GM21423 (cell line): Measurements from ENCODE around the gene PRIMA1.

Experiments
- ATAC-seq: cut with Tn5 transposase; IDR thresholded peaks from one replicate; pipeline ENCODE4 v1.9.1; 2021; ENCODE audit warnings: mild to moderate bottlenecking, moderate library complexity; ENCODE audit not compliant: unreplicated experiment

PRIMA1 gene

DNA sequence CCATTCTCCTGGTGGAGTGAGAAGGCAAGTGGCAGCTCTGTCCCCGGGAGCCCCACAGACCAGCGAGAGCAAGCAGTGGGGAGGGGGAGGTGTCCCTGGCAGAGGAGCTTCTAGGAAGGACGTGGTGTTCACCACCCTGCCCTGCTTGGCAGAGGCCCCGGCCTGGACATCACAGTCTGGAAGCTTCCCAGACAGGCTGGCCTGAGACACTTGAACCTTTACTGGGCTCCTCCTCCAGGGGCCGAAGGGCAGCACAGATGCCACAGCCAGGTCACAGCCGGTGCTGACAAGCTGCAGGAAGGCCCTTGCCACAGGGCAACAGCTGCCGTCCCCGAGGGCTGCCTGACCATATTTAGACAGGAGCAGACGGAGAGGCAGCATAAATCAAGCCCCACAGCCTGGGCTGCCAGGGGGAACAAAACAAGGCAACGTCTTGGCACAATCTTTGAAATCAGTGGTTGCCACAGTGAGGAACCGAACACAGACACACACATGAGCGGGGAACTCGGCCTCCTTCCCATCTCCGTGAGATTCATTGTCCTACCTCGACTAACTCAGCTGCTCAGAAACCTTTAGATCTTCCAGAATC lies 28.5 kb downstream of the PRIMA1 start:
- no peak for ATAC-seq

DNA sequence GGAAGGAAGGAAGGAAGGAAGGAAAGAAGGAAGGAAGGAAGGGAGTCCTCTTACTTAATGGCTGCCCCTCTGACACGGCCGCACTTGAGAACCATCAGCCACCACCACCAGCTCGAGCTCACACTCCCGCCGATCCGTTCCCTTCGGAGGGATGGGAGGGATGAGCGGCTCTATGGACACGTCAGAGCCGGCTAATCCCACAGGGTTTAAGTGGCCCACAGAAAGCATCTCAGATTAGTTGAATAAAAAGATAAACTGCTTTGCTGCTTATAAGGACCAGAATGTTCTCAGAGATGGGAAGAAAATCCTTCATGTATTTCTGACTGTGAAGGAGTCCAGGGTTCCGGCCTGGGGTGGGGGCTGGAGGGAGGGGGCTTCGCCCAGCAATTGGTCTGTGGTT lies 31.1 kb downstream of the PRIMA1 start:
- no peak for ATAC-seq

DNA sequence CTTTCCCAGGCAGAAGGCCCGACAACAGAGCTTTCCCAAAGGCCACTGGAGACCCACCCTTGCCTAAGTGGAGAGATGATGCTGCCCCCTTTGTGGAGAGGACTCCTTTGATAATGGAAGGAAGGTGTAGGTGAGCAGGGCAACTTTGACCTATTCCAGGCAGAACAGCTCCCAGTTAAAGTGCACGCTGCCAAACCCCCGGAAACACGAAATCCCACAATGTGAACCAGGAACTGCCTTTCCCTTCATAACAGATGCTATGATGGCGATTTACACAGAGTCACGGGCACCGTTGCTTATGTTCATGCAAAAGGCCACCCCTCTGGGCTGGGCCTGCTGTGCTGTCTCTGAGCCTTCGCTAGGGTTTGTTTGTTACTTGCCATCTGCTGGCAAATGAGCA lies 34.6 kb downstream of the PRIMA1 start:
- ATAC-seq: no peak

DNA sequence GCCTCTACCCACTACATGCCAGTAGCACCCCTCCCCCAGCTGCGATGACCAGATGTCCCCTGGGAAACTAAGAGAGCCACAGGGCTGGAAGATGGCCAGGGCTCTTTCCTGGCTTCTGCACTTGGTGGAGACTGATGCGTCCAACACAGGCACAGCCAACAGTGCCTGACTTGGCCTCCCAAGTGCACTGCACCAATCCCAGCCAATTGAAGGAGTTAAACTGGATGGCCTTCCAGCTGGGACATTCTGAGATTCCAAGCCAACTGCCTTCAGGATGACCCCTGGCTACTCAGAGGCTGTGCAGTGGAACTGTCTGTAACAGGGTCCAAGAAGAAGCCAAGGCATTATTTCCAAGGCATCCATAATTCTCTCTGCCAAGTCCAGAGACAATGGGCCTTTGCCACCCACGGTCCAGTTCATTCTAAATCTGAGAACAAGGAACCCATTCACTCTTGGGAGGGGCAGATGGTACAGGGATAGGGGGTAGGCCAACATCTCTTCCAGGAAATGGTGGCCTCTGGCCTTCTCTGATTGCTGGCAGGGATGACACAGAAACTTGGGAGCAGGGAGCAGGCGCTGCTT lies 35.2 kb downstream of the PRIMA1 start:
- no peak for ATAC-seq

DNA sequence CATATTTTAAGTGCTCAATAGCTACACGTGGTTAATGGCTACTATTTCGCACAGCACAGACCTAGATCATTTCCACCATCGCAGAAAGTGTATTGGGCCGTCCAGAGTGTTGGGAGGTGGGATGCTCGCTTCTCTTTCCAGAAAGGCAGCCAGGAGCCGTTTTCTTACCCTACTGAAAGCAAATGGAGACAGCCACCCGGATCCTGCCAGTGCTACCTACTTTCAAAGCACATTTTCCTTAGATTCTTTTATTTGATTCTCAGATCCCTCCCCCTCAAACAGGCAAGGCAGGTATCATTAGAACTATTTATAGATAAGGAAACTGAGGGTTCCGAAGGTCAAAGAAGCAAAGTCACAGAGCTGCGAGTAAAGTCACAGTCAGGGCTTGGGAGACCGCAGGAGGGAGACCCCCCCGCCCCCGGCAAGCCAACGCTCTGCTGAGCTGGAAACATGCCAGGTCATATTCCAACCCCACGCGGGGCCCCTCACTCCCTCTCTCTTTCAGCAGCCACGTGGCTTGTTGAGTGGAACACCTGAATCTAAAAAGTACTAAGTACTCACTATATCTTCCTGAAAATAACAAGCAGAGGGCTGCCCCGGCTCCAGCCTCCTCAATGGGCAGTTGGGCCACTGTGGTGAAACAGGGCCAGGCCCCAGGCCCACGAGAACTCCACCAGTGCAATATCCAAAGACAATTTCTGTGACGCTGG lies 36.2 kb downstream of the PRIMA1 start:
- no peak for ATAC-seq

DNA sequence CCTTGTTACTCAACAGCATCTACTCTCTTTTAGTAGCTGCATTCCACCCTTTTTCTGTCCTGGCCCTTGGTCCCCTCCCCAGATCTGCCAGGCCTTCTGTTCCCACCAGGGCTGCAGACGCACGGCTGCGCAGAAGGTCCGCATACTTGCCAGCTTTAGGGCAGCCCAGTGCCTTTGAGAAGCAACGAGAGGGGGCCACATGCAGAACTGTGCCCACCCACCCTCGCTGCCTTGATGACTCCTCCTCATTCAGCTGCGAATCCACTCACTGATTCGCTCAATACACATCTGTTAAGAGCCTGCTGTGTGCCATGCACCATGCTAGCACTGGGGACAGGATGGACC lies 39.2 kb downstream of the PRIMA1 start:
- no peak for ATAC-seq

DNA sequence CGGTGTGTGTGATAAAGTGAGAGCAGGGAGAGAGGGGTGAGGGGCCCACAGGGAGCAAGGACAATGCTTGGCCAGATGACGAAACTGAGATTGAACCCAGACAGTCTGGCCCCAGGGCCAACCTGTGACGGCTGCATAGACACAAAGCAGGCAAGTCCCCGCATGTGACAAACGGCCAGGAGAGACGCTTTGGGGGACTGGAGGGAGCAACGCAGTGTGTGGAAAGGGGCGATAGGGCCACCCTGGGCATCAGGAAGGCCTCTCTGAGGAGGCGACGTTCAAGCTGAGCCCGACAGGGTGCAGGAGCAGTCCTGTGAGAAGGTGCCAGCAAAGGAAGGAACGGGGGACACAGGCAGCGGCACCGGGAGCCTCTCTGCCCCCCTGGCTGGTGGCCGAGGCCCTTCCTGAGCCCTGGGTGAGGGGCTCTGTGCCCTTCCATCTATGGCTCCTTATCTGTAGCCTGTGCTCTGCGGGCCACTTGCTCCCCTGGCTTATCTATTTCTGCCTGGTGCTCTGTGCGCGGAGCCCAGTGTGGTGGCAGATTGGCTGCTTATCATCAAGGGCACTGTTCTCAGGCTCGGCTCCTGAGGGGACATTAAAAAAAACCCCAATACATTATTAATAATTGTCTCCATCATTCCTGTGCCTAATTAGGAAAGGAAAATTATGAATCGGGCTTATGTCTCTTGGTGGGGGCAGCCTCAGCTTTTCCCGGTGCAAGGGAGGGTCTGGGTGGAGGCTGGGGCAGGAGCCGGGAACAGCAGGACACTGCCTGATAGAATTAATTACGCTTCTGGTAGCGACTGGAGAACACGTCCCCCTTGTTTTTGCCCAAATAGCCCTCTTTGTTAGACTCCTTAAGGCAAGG lies 39.8 kb downstream of the PRIMA1 start:
- ATAC-seq: no peak

DNA sequence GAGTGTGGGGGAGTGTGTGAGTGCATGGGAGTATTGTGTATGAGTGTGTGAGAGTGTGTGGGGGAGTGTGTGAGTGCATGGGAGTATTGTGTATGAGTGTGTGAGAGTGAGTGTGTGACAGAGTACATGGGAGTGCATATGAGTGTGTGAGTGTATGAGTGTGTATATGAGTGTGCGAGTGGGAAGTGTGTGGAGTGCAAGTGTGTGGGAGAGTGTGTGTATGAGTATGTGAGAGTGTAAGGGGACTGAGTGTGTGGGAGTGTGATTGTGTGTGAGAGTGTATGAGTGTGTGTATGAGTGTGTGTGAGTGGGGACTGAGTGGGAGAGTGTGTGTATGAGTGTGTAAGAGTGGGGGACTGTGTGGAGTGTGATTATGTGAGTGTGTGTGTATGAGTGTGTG lies 40.7 kb downstream of the PRIMA1 start:
- no peak for ATAC-seq

DNA sequence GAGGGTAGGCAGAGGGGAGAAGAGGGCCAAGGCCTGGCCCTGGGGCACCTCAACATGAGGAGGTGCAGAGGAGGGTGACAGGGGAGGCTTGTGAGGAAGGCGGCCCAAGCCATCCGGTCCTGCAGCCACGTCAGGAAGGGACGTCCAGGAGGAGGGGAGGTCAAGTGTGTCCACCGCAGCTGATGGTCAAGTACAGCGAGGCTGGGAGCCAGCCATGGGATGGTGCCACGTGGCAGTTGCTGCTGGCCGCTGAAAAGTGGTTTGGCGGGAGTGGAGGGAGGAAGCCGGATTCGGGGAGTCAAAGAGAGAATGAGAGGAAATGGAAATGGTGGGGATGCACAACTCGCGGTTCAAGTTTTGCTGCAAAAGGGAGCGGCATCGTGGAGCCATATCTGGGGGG lies 41.2 kb downstream of the PRIMA1 start:
- no peak for ATAC-seq

DNA sequence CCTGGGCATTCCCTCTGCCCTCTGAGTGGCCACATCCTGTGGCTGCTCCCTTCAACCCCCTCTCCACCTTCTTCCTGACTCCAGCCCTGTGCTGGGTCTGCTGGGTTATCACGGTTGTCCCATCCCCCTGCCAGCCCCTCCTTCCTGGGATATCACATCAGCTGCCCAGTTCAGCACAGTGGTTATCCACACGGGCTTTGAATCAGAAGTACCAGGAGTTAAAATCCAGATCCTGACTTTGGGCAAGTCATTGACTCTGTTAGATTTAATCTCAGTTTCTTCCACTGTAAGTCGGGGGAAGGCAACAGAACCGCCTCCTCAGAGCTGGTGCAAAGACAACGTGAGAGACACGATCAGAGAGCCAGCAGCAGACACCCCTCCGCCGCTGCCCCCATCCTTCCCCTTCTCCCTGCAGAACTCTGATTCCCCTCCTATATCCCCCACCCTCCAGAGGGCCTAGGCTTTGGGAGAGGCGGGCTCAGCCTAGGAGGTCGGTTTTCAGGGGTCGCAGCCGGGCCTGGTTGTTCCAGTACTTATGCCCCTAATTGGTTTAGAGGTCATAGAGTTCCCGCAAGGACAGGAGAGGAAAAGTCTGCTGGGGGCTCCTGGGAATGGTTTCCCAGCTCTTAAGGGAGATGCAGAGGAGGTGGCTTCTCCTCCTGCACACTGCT lies 42.5 kb downstream of the PRIMA1 start:
- ATAC-seq: no peak

DNA sequence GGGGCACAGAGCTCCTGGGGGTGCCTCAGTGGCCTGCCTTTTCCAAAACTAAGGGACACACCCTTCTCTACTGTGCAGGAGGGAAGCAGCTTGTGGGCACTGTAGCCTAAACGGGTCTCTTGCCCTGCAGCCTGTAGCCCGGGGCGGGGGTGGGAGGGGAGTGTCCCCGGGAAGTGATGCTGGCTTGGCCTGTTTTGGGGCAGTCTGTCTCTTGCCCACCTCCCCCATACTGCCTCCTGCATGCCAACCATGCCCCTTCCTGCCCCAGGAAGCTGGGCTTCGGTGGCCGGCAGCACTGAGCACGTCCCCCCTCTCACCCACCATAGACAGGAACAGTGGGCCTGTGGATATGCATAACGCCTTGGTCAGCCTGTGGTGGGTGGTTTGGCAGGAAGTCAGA lies 43.4 kb downstream of the PRIMA1 start:
- ATAC-seq: no peak

DNA sequence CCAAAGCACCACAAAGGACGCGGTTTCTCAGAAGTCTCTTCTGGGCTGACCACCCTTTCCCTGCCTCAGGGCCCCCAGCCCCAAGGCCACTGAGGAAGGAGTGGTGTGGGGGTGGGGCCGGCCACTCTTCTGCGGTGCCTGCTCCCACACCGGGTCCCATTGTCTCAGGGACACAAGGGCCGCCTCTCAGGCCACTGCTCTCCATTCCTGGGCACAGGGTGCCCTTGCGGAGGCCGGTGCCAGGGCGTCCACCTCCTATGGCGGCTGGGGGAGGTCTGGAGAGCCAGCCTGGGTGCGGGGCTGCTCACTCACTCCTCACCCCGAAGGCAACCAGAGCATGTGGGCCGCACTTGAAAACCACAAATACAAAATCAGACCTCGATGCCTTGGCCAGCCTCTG lies 44.1 kb downstream of the PRIMA1 start:
- ATAC-seq: no peak

DNA sequence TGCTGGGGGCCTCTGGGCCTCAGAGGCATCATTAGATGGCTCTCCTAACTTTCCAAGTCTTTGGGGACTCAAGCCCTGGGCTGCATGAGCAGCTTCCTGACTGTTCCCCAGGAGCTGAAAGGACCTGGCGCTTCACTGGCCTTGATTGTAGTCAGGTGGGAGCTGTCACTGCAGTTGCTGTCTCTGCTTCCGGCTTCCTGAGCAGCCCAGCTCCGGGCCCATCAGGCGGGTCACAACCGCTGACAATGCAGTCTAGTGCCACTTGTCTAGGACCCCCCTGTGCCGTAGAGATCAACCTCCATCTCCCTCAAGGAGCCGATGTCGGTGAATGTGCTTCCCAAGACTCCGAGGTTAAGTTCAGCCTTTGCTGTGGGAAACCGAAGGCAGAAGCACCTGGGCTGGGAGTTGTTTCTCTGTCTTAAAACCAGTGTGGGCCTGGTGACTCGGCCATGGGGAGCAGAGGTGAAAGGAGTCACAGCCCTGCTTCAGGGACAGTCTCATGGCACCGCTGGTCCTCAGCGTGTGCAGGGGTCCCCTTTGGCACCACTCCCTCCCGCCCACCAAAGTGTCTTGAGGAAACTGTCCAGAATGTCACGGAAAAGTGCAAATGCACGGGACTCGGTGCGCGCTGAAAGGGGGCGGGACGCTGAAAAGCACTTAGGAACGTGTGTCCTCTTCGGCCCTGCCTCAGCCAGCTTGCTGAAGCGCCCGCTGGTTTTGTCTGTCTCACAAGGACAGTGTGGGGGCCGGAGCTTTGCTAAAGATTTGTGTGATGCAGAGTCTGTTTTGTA lies 44.8 kb downstream of the PRIMA1 start:
- ATAC-seq: no peak

DNA sequence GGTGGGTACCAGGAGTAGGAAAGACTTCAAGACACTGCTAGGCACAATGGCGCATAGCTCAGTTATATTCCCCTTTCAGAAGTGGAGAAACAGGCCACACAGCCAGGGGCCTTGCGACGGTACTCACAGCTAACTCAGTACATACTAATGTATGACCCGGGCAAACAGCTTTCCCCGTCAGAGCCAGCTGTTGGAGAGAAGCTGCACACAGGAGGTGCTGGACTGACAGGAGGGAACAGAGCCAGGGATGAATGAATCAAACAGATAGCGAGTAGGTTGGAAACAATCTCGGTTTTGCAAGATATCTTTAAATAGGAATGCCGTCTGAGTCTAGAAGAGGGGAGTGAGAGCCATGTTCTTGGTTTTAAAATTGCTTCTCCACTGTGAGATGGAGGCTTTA lies 45.5 kb downstream of the PRIMA1 start:
- ATAC-seq: no peak

DNA sequence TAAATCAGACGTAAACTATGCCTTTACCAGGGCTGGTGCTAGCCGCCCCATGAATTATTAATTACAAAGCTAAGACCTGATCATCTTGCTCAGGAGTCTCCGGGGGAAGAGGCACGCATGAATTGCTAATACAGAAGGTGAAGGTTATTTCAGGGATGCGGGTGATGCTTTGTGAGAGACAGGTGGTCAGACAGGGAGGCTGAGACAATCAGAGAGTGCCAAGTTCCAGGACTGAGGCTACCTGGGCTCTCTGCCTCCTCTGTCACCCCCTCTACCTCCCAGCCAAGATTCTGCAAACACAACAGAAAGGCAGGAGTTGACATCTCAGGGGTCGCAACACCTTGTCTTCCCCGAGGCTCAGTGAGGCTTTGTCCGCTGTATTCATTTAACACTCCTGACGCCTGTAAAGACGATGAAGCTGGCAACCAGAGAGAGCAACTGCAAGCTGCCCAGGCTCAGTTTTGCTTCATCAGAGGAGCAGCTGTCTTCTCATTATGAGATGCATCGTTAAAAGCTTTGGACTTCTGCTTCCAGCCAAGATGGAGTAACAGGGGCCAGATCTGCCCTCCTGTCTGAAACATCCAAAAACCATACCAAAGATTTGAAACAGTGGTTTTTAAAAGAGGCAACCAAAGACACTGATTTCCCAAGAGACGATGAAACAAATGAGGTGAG lies 46.6 kb downstream of the PRIMA1 start:
- no peak for ATAC-seq

DNA sequence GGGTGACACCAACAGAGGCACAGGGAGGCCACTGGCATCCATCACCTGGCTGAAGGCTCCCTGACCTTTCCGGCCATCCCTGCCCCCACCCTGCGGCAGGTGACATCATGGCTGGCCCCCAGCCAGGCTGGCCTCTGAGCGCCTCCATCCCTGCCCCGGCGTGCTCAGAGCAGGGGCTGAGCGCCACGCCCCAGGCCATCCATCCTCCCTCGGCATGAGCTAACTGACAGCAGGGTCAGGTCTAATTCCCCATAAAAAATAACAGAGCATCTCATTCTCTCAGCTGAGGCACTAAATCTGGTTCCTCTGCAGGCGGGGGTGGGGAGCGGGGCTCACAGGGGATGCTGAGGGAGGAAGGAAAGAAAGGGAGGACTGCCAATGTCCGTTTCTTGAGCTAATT lies 50.7 kb downstream of the PRIMA1 start:
- no peak for ATAC-seq

DNA sequence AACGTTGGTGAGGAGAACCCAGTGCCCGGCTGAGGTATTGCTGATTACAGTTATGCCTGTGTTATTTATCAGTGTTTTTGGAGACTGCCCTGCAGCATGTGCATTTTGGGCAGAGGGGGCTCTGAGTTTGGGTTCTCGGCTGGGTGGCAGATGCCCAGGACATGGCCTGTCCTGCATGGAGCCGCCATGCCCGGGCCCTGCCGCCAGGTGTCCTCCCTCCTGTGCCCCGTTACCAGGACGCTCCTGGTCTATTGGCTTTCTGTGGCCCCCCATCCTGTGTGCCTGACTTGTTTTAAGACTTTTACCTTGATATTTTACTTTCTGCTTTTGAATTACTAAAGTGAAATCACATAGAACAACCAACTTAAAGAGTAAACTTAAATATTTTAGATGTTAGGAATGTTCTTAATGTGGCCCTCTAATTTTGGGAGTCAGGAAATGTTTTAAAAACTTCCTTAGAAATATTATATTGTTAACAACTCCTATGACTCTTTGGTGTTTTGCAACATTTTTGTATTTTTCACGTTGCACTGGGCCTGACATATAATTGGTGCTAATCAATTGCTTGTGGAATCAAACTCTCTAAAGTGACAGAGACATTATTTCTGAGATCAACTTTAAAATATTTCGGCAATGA lies 51.8 kb downstream of the PRIMA1 start:
- ATAC-seq: no peak

DNA sequence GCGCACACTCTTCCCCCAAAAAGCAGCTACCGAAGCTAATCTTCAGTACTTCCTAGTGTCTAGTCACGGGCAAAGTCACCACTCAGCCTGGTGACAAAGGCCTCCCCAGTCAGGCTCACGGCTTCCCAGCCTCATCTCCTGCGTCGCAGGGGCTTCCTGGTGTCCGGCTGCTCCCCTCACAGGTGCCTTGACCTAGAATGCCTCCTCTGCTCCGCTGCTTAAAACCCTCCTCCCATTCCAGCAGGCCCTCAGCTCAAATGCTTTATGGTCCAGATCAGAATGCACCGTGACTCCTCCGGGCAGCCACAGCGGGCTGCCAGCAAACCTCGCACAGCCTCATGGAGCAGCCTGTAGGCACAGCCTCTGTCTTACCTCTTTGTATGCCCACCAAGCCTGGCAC lies 53.1 kb downstream of the PRIMA1 start:
- ATAC-seq: no peak

DNA sequence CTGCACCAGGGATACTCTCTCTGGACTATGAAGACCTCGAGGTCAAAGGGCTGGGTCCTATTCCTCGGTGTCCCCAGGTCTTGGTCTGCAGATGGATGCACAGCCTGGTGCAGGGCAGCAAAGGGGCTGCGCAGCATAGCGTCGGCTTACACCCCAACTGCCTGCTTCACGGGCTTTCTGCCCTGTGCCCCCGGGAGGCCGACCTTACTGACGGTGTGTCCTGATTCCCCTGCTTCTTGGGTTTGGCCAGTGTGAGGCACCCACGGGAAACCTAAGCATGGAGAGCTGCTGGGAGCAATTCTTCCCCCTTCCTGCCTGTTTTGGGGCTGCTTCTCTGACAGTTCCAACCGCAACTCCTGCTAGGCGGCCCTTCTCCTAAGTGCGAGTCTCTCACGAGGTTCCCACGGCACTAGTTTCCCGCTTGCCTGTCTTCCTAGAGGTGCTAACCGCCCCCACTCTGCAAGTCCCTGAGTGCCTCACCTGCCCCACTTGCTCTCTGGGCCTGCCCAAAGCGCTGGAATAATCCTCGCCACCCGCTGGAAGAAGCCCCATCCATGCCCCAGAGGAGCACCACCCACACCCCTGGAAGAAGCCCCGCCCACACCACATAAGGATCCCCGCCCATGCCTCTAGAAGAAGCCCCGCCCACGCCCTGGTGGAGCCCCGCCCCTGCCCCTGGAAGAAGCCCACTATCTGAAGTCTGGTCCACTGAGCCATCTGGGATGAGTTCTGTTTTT lies 54.0 kb downstream of the PRIMA1 start:
- no peak for ATAC-seq
